ENCODE data around the gene GRIN3B. TPM values are rescaled to one million over a fixed set of nuclear protein-coding genes. Genes with fewer than 3 reads are reported as not detected.

GRIN3B gene
- total RNA-seq, 2 donors from 2014 or later: 2.0 TPM

GRCh38 chr19:970695-971094, 29.5 kb upstream of the GRIN3B start:
- Mint-ChIP-seq H3K4me1 (no peaks in the 10 kb centered on the region), H3K36me3 (ENCODE audit: low read depth) (peaks cover 59% of the 10 kb centered on the region), H3K4me3 (no peak overlapping the region), H3K27me3 (ENCODE audit: insufficient read depth) (no peaks in the 10 kb centered on the region), H3K9me3 (peaks cover 29% of the 10 kb centered on the region), H3K27ac (no peak overlapping the region)
- TF ChIP-seq, protein P1, sequence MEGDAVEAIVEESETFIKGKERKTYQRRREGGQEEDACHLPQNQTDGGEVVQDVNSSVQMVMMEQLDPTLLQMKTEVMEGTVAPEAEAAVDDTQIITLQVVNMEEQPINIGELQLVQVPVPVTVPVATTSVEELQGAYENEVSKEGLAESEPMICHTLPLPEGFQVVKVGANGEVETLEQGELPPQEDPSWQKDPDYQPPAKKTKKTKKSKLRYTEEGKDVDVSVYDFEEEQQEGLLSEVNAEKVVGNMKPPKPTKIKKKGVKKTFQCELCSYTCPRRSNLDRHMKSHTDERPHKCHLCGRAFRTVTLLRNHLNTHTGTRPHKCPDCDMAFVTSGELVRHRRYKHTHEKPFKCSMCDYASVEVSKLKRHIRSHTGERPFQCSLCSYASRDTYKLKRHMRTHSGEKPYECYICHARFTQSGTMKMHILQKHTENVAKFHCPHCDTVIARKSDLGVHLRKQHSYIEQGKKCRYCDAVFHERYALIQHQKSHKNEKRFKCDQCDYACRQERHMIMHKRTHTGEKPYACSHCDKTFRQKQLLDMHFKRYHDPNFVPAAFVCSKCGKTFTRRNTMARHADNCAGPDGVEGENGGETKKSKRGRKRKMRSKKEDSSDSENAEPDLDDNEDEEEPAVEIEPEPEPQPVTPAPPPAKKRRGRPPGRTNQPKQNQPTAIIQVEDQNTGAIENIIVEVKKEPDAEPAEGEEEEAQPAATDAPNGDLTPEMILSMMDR (conservative IDR thresholded peaks at IDR 0.05): peak; percentile 92
- no peaks in the 10 kb centered on the region for H3K4me1 ChIP-seq (ENCODE audit: control insufficient read depth, insufficient read depth, low read length)
- no peak overlapping the region for H3K9ac ChIP-seq (ENCODE audit: extremely low read depth, low read length, poor library complexity, severe bottlenecking)
- peaks cover 25% of the 10 kb centered on the region for H3K9me3 ChIP-seq (ENCODE audit: control insufficient read depth, low read length)
- 94 to 96% methylated on average over 13 to 14 of the region's 14 CpGs for WGBS, 2 experiments (ENCODE audit: insufficient coverage in 1 of 2, insufficient read length in 1 of 2)
- peaks cover 52% of the 10 kb centered on the region for H3K36me3 ChIP-seq (ENCODE audit: control insufficient read depth, insufficient read depth, low read length)
- H3K27ac ChIP-seq (ENCODE audit: low read depth, low read length): no peak overlapping the region
- DNase-seq: peak; percentile 78
- no peaks in the 10 kb centered on the region for H3K27me3 ChIP-seq (ENCODE audit: control insufficient read depth, insufficient read depth, low read length, poor library complexity, severe bottlenecking)
- H3K4me3 ChIP-seq (ENCODE audit: low read length): no peak overlapping the region

DNA sequence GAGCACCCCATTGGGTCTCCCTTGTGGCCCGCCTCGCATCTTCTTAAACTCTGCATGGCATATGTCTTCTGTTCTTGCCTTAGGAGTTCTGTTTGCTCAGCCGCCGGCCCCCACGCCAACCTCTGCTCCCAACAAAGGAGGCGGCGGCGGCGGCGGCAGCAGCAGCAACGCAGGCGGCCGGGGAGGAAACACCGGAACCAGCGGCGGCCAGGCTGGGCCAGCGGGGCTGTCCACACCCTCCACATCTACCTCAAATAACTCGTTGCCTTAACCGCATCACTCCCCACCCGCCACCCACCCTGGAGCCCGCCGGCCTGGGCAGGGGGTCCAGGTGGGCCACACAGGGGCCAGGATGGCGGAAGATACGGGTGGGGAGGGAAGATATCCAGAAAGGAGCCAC, 28.4 kb upstream of the GRIN3B start:
- TF ChIP-seq, protein P1 (conservative IDR thresholded peaks at IDR 0.05): no peak
- no peak overlapping the region for H3K4me3 ChIP-seq (ENCODE audit: low read length)
- peaks cover 44% of the 10 kb centered on the region for H3K36me3 ChIP-seq (ENCODE audit: control insufficient read depth, insufficient read depth, low read length)
- no peaks in the 10 kb centered on the region for H3K4me1 ChIP-seq (ENCODE audit: control insufficient read depth, insufficient read depth, low read length)
- H3K27me3 ChIP-seq (ENCODE audit: control insufficient read depth, insufficient read depth, low read length, poor library complexity, severe bottlenecking): no peaks in the 10 kb centered on the region
- peaks cover 25% of the 10 kb centered on the region for H3K9me3 ChIP-seq (ENCODE audit: control insufficient read depth, low read length)
- Mint-ChIP-seq H3K27ac (no peak overlapping the region), H3K36me3 (ENCODE audit: low read depth) (peaks cover 50% of the 10 kb centered on the region), H3K4me3 (no peak overlapping the region), H3K27me3 (ENCODE audit: insufficient read depth) (no peaks in the 10 kb centered on the region), H3K4me1 (no peaks in the 10 kb centered on the region), H3K9me3 (peaks cover 24% of the 10 kb centered on the region)
- H3K27ac ChIP-seq (ENCODE audit: low read depth, low read length): no peak overlapping the region
- no peak overlapping the region for H3K9ac ChIP-seq (ENCODE audit: extremely low read depth, low read length, poor library complexity, severe bottlenecking)
- 87 to 93% methylated on average over 11 to 22 of the region's 24 CpGs for WGBS, 2 experiments (ENCODE audit: insufficient coverage in 1 of 2, insufficient read length in 1 of 2)
- DNase-seq: no peak

DNA sequence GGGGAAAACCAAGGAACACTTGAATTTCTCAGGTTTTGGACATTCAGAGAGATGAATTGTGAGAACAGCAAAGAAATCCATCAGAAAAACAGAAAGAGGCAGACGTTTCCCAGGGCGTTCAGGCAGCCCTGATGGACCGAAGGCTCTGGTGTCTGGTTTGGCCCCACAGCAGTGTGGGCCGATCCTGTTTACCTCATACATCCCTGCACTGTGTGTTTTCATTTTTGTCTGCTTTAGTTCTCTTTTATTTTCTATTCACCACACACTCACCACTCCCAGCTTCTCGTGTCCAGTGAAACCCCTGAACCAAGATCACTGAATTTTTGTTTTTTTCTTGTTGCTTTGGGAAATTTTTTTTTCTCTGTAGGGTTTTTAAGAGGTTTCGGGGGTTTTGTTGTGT, 27.9 kb upstream of the GRIN3B start:
- Mint-ChIP-seq H3K27me3 (ENCODE audit: insufficient read depth) (no peaks in the 10 kb centered on the region), H3K27ac (no peak overlapping the region)

More for the DNA sequence above, 27.9 kb upstream of the GRIN3B start:
- H3K36me3 ChIP-seq (ENCODE audit: control insufficient read depth, insufficient read depth, low read length): peaks cover 39% of the 10 kb centered on the region
- Mint-ChIP-seq H3K9me3 (peaks cover 20% of the 10 kb centered on the region), H3K4me3 (no peak overlapping the region), H3K4me1 (no peaks in the 10 kb centered on the region), H3K36me3 (ENCODE audit: low read depth) (peaks cover 45% of the 10 kb centered on the region)
- H3K9me3 ChIP-seq (ENCODE audit: control insufficient read depth, low read length): peaks cover 24% of the 10 kb centered on the region
- DNase-seq: no peak
- H3K9ac ChIP-seq (ENCODE audit: extremely low read depth, low read length, poor library complexity, severe bottlenecking): no peak overlapping the region
- WGBS, 2 experiments (ENCODE audit: insufficient coverage in 1 of 2, insufficient read length in 1 of 2): 93 to 98% methylated on average over 4 to 5 of the region's 6 CpGs
- TF ChIP-seq, protein P1 (conservative IDR thresholded peaks at IDR 0.05): no peak
- H3K27ac ChIP-seq (ENCODE audit: low read depth, low read length): no peak overlapping the region
- no peaks in the 10 kb centered on the region for H3K4me1 ChIP-seq (ENCODE audit: control insufficient read depth, insufficient read depth, low read length)
- no peak overlapping the region for H3K4me3 ChIP-seq (ENCODE audit: low read length)
- no peaks in the 10 kb centered on the region for H3K27me3 ChIP-seq (ENCODE audit: control insufficient read depth, insufficient read depth, low read length, poor library complexity, severe bottlenecking)

All from endodermal cell (in vitro differentiated cells).